IMR-90 (cell line): ENCODE measurements around the gene SLC9A9. TPM values are rescaled to one million over a fixed set of nuclear protein-coding genes. Genes with fewer than 3 reads are reported as not detected.

Source experiments
- ATAC-seq: fragments of 200-7000 bp; cut with Tn5 transposase; 2 replicates; pipeline ENCODE4 v1.9.1; 2020; ENCODE audit warnings: low read depth, mild to moderate bottlenecking, moderate library complexity
- BruUV-seq: library from RNA; stranded (reverse); fragments of 400-500 nt; replicated peaks from 2 replicates; lab custom pipeline; 2021; lab: Mats Ljungman, UMichigan
- CTCF ChIA-PET: fragments of 300-600 bp; formaldehyde crosslinking; extraction: SDS; loops from one replicate; lab custom pipeline; 2021; ENCODE audit warnings: antibody characterized with exemption; lab: Yijun Ruan, JAX
- POLR2A ChIA-PET: fragments of 300-600 bp; sonication (Branson Sonifier 250); formaldehyde crosslinking; loops from one replicate; lab custom pipeline; 2022; ENCODE audit warnings: antibody characterized with exemption; ENCODE audit not compliant: unreplicated experiment; lab: Charles Lee
- DNase-seq: peaks from one replicate; pipeline ENCODE4 v3.0.0; 2013
- H2AFZ ChIP-seq: replicated peaks from 2 replicates; pipeline ENCODE3; 2013; ENCODE audit warnings: low read length, mild to moderate bottlenecking; ENCODE audit not compliant: poor library complexity
- H2AK5ac ChIP-seq: 2 replicates; pipeline ENCODE4 v1.6.1; 2013; ENCODE audit warnings: low read depth, low read length, inconsistent platforms
- H2AK9ac ChIP-seq: replicated peaks from 2 replicates; pipeline ENCODE3; 2013; ENCODE audit warnings: mild to moderate bottlenecking, low read depth, low read length, moderate library complexity; ENCODE audit not compliant: poor library complexity
- H2BK120ac ChIP-seq: 2 replicates; pipeline ENCODE4 v1.6.1; 2013; ENCODE audit warnings: low read depth, low read length, inconsistent platforms
- H2BK15ac ChIP-seq: 3 replicates; pipeline ENCODE4 v1.6.1; 2013; ENCODE audit warnings: low read depth, low read length, inconsistent platforms
- H2BK20ac ChIP-seq: 2 replicates; pipeline ENCODE4 v1.6.1; 2013; ENCODE audit warnings: low read depth, mild to moderate bottlenecking, inconsistent platforms, low read length, moderate library complexity
- H2BK5ac ChIP-seq: 2 replicates; pipeline ENCODE4 v1.6.1; 2013; ENCODE audit warnings: mild to moderate bottlenecking, low read depth, low read length, inconsistent platforms; ENCODE audit not compliant: poor library complexity, severe bottlenecking
- H3K14ac ChIP-seq: replicated peaks from 2 replicates; pipeline ENCODE4 v1.6.1; 2013; ENCODE audit warnings: low read depth, low read length, inconsistent platforms
- H3K18ac ChIP-seq: 2 replicates; pipeline ENCODE4 v1.6.1; 2013; ENCODE audit warnings: low read depth, low read length, control low read depth
- H3K23ac ChIP-seq: 2 replicates; pipeline ENCODE4 v1.6.1; 2013; ENCODE audit warnings: low read depth, low read length, inconsistent platforms
- H3K27ac ChIP-seq: 2 replicates; pipeline ENCODE4 v1.5.1; 2013; ENCODE audit warnings: mild to moderate bottlenecking, control low read depth, low read length; ENCODE audit not compliant: insufficient read depth
- H3K27me3 ChIP-seq: 2 replicates; pipeline ENCODE4 v1.6.1; 2013; ENCODE audit warnings: low read length; ENCODE audit not compliant: control insufficient read depth, insufficient read depth
- H3K36me3 ChIP-seq: 2 replicates; pipeline ENCODE4 v1.6.1; 2013; ENCODE audit warnings: low read length, mixed read lengths; ENCODE audit not compliant: control insufficient read depth, insufficient read depth
- H3K4ac ChIP-seq: 2 replicates; pipeline ENCODE4 v1.6.1; 2013; ENCODE audit warnings: low read depth, low read length, inconsistent platforms
- H3K4me1 ChIP-seq: 2 replicates; pipeline ENCODE4 v1.6.1; 2013; ENCODE audit warnings: low read length, mixed read lengths; ENCODE audit not compliant: control insufficient read depth, insufficient read depth
- H3K4me2 ChIP-seq: 2 replicates; pipeline ENCODE4 v1.6.1; 2013; ENCODE audit warnings: low read depth, mild to moderate bottlenecking, control low read depth, low read length, moderate library complexity
- H3K4me3 ChIP-seq: 2 replicates; pipeline ENCODE4 v1.5.1; 2013; ENCODE audit warnings: low read depth, mild to moderate bottlenecking, control low read depth, low read length, moderate library complexity; ENCODE audit not compliant: insufficient read depth
- H3K56ac ChIP-seq: 2 replicates; pipeline ENCODE4 v1.6.1; 2013; ENCODE audit warnings: low read length, inconsistent platforms; ENCODE audit not compliant: insufficient read depth; ENCODE audit errors: extremely low read depth
- H3K79me1 ChIP-seq, 2 experiments: 2 replicates each; pipeline ENCODE4 v1.6.1; 2013; ENCODE audit warnings: low read length in 2 of 2, inconsistent platforms in 1 of 2, low read depth in 1 of 2
- H3K9ac ChIP-seq: 2 replicates; pipeline ENCODE4 v1.6.1; 2013; ENCODE audit warnings: low read depth, low read length, control low read depth
- H3K9me1 ChIP-seq: 2 replicates; pipeline ENCODE4 v1.6.1; 2013; ENCODE audit warnings: low read length, inconsistent platforms; ENCODE audit not compliant: insufficient read depth
- H3K9me3 ChIP-seq: 2 replicates; pipeline ENCODE4 v1.6.1; 2013; ENCODE audit warnings: low read length; ENCODE audit not compliant: control insufficient read depth, insufficient read depth
- H4K20me1 ChIP-seq: 2 replicates; pipeline ENCODE4 v1.6.1; 2013; ENCODE audit warnings: low read length, inconsistent platforms; ENCODE audit not compliant: insufficient read depth
- H4K5ac ChIP-seq: 2 replicates; pipeline ENCODE4 v1.6.1; 2013; ENCODE audit warnings: mild to moderate bottlenecking, low read depth, low read length, control low read depth
- H4K8ac ChIP-seq, 2 experiments: 2 replicates each; pipeline ENCODE4 v1.6.1; 2013; ENCODE audit warnings: low read depth in 2 of 2, low read length in 2 of 2, control low read depth in 1 of 2, inconsistent platforms in 1 of 2
- H4K91ac ChIP-seq: 2 replicates; pipeline ENCODE4 v1.6.1; 2013; ENCODE audit warnings: low read depth, low read length, inconsistent platforms; ENCODE audit not compliant: insufficient read depth
- BHLHE40 ChIP-seq: fragments of 150-350 bp; IDR thresholded peaks from 2 replicates; pipeline ENCODE4 v1.6.1; 2016; ENCODE audit warnings: mild to moderate bottlenecking, low read depth, low read length
- CEBPB ChIP-seq: IDR thresholded peaks from 2 replicates; pipeline ENCODE4 v1.6.1; 2012; ENCODE audit warnings: low read depth, low read length, improper control_type of control experiment
- CHD1 ChIP-seq: IDR thresholded peaks from 2 replicates; pipeline ENCODE4 v1.6.1; 2012; ENCODE audit warnings: low read depth, low read length, improper control_type of control experiment
- CTCF ChIP-seq: conservative IDR thresholded peaks from 2 replicates; pipeline ENCODE4 v1.5.1; 2012; ENCODE audit warnings: mild to moderate bottlenecking, low read depth, low read length, improper control_type of control experiment
- ELK1 ChIP-seq: fragments of 150-350 bp; IDR thresholded peaks from 2 replicates; pipeline ENCODE4 v1.6.1; 2016; ENCODE audit warnings: low read depth, mild to moderate bottlenecking, low read length, moderate library complexity, borderline replicate concordance
- MAFK ChIP-seq: IDR thresholded peaks from 2 replicates; pipeline ENCODE4 v1.6.1; 2012; ENCODE audit warnings: low read depth, low read length, improper control_type of control experiment
- MXI1 ChIP-seq: IDR thresholded peaks from 2 replicates; pipeline ENCODE4 v1.6.1; 2012; ENCODE audit warnings: low read depth, mild to moderate bottlenecking, low read length, moderate library complexity, borderline replicate concordance
- RAD21 ChIP-seq: IDR thresholded peaks from 2 replicates; pipeline ENCODE4 v1.6.1; 2012; ENCODE audit warnings: low read length, improper control_type of control experiment
- RFX5 ChIP-seq: IDR thresholded peaks from 2 replicates; pipeline ENCODE4 v1.8.0; 2012; ENCODE audit warnings: low read depth, mild to moderate bottlenecking, low read length, moderate library complexity
- SMC3 ChIP-seq: fragments of 150-350 bp; IDR thresholded peaks from 2 replicates; pipeline ENCODE4 v1.6.1; 2016; ENCODE audit warnings: low read depth, mild to moderate bottlenecking, antibody characterized with exemption, low read length, moderate library complexity
- USF2 ChIP-seq: fragments of 150-350 bp; IDR thresholded peaks from 2 replicates; pipeline ENCODE4 v1.6.1; 2017; ENCODE audit warnings: mild to moderate bottlenecking, antibody characterized with exemption, low read length, low read depth
- WGBS, 2 experiments: methylation state at CpG; one replicate each; pipeline versions ENCODE4 v1.1.5 to v1.1.7; 2013; ENCODE audit warnings: missing lambda C conversion rate in 2 of 2; ENCODE audit not compliant: insufficient read length in 1 of 2; ENCODE audit errors: extremely low coverage in 2 of 2; 5-methylcytosine and 5-hydroxymethylcytosine counted together
- dilution Hi-C: fragments of 300-500 bp; cut with HindIII; formaldehyde crosslinking; loops from one replicate; pipeline ENCODE4 v1.14.3; 2018; ENCODE audit warnings: low sequenced_read_pairs; ENCODE audit not compliant: unreplicated experiment
- in situ Hi-C: fragments of 300-500 bp; cut with MboI; formaldehyde crosslinking; loops from 3 replicates; pipeline ENCODE4 v1.14.3; 2019; ENCODE audit warnings: low sequenced_read_pairs, inconsistent platforms, mixed read lengths
- intact Hi-C: fragments of 100-400 bp; cut with micrococcal nuclease; formaldehyde crosslinking; loops from 2 replicates; pipeline ENCODE4 v1.10.0; 2022
- polyA plus RNA-seq, 3 experiments: library from polyadenylated mRNA; depleted of rRNA; stranded (reverse); fragments of >200 nt; gene quantifications; 2 replicates each; pipeline ENCODE4 v1.2.3, GENCODE V29; 2012; ENCODE audit warnings: low replicate concordance in 1 of 3
- total RNA-seq: library from RNA; depleted of rRNA; stranded (reverse); fragments of >200 nt; gene quantifications from 2 replicates; pipeline ENCODE4 v1.2.3, GENCODE V29; 2012

Gene SLC9A9
- total and polyA plus RNA-seq, 2 of the 4 experiments (the other 2 are of a cell fraction): 1.4 to 2.3 TPM

GRCh38 chr3:143720381-143720780 lies 127.9 kb downstream of the SLC9A9 start:
- no peaks in the 10 kb centered on the region for H3K79me1 ChIP-seq
- POLR2A ChIA-PET: no interaction called here
- no peak overlapping the region for H3K56ac ChIP-seq
- H2AK5ac ChIP-seq: no peak overlapping the region
- H3K4me1 ChIP-seq: no peaks in the 10 kb centered on the region
- CTCF ChIA-PET: no interaction called here
- no peak overlapping the region for H2BK5ac ChIP-seq
- no peaks in the 10 kb centered on the region for H3K9me1 ChIP-seq
- H4K8ac ChIP-seq: no peak overlapping the region
- DNase-seq (no peak), ATAC-seq (no peak)
- H3K36me3 ChIP-seq: no peaks in the 10 kb centered on the region
- no peak for TF ChIP-seq RFX5
- TF ChIP-seq CTCF: no peak
- TF ChIP-seq CHD1: no peak
- no peak for TF ChIP-seq USF2
- TF ChIP-seq MAFK: no peak
- TF ChIP-seq MXI1: no peak
- TF ChIP-seq RAD21: no peak
- TF ChIP-seq ELK1: no peak
- TF ChIP-seq SMC3: no peak
- TF ChIP-seq CEBPB: no peak
- TF ChIP-seq BHLHE40: no peak
- intact Hi-C loops (no loop called here), dilution Hi-C loops (no loop called here), in situ Hi-C loops (no loop called here)
- H4K91ac ChIP-seq: no peak overlapping the region
- H3K9ac ChIP-seq: no peak overlapping the region
- H2AK9ac ChIP-seq: no peak overlapping the region
- no peak overlapping the region for H2BK120ac ChIP-seq
- no peaks in the 10 kb centered on the region for H3K9me3 ChIP-seq
- H3K4ac ChIP-seq: no peak overlapping the region
- WGBS, 2 experiments: 100% methylated on average over 1 of the region's 2 CpGs; no CpG with 5 or more reads in 1 of the 2 experiments
- no peak overlapping the region for H3K18ac ChIP-seq
- BruUV-seq: no TSS peak
- no peaks in the 10 kb centered on the region for H4K20me1 ChIP-seq
- no peak overlapping the region for H3K27ac ChIP-seq
- H2BK20ac ChIP-seq: no peak overlapping the region
- H3K14ac ChIP-seq: no peak overlapping the region
- H2AFZ ChIP-seq: no peak overlapping the region
- H3K27me3 ChIP-seq: no peaks in the 10 kb centered on the region
- no peak overlapping the region for H3K4me2 ChIP-seq
- H2BK15ac ChIP-seq: no peak overlapping the region
- no peak overlapping the region for H4K5ac ChIP-seq
- H3K4me3 ChIP-seq: no peak overlapping the region
- H3K23ac ChIP-seq: no peak overlapping the region
